Spleen (tissue), 7 donors: Measurements from ENCODE around the gene NFATC2IP.

Source experiments
- CTCF ChIP-seq, 11 experiments: fragments of 200-600 bp in 7 of 11; fragments of 450-650 bp in 4 of 11; sonication (generic) in 4 of 11; IDR thresholded peaks in 8 of 11; conservative IDR thresholded peaks in 3 of 11; 1 replicate in 7 of 11; 2 replicates in 4 of 11; pipeline versions ENCODE4 v1.4.0 to v1.8.0; 2016 to 2021; ENCODE audit warnings: antibody characterized with exemption in 11 of 11, inconsistent platforms in 4 of 11, mild to moderate bottlenecking in 1 of 11
- POLR2AphosphoS5 ChIP-seq, 3 donors: sonication (generic); formaldehyde crosslinking; IDR thresholded peaks; one replicate each; pipeline ENCODE4 v1.5.1; 2017; ENCODE audit warnings: antibody characterized with exemption in 3 of 3
- donor health status: DM: no; HTN: no; CAD: no; lungs with moderate emphysema.
- donor health status: DM: no; HTN: no; CAD: no.
- donor health status: DM: no; HTN: no; CAD: no.

- no peak for TF ChIP-seq POLR2AphosphoS5 (IDR thresholded peaks at IDR 0.05)
- TF ChIP-seq CTCF (IDR thresholded peaks at IDR 0.05 in 8 of 11, conservative IDR thresholded peaks at IDR 0.05 in 3 of 11) = no peak
Observed at GRCh38 chr16:28923231-28923587, 27.5 kb upstream of the NFATC2IP start.
